Stimulated activated CD8-positive, alpha-beta memory T cell treated with anti-CD3 and anti-CD28 coated beads, Interleukin-4, amount 100 ng/mL, for 24 hours (primary cell): Measurements from ENCODE around the gene CEBPE.

Experiments
- DNase-seq: peaks from one replicate; pipeline ENCODE4 v3.0.0-alpha.2; 2020; ENCODE audit warnings: low read depth

CEBPE gene

DNA sequence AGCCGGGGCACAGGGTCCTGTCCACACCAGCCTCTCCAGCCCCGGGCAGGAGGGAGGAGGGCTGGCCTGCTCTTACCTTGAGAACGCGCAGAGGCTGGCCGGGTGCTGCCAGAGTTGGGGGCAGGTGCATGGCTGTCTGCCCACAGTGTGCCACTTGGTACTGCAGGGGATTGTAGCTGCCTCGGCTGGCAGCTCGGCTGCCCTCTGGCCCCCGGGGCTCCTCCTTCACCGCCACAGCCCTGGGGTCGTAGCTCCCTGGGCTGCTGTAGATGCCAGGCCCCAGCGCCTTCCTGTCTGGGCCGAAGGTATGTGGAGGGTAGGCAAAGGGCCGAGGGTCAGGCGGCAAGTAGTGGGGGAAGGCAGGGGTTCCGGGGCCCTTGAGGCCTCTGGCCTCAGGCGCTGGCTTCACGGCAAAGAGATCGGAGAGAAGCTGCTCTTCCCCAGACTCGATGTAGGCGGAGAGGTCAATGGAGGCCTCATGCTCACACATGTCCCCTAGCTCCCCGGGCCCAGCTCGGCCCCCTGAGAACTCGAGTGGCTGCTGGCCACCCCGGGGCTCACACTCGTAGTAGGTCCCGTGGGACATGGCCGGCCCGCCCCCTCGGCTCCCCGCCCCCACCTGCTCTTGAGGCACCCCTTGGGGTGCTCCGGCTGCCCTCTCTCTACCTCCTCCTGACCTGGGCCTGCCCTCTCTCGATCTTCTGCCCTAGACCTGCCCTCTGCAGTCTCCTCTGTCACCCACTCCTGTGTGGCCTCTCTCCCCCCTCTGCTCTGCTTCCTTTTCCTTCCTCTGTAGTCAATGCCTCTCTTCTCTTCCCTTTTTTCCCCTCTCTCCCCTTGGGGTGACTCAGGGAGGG, at the start of gene CEBPE:
Gene CEBPE, minus strand, starts transcription at position 750 of the 857 bp plus-strand sequence. Its CDS starts 164 bp downstream, at position 586.
- no peak for DNase-seq

DNA sequence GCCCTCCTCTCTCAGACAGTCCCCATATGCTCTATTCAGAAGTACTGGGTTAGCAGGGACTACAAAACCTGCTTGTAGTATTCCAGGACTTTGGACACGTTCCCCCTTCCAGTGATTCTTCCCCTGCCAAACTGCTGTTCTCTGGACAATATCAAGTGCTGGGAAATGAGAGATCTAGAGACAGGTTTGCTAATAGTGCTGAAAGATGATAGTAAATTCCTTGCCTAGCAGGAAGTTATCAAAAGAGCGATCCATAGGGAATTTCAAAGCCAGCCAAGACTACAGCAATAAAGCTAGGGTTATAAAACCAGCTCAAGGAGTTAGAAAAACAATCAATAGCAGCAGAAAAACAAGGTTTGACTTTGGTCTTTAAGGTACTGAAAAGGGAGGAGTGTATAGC, 49.2 kb upstream of the CEBPE start:
- no peak for DNase-seq

DNA sequence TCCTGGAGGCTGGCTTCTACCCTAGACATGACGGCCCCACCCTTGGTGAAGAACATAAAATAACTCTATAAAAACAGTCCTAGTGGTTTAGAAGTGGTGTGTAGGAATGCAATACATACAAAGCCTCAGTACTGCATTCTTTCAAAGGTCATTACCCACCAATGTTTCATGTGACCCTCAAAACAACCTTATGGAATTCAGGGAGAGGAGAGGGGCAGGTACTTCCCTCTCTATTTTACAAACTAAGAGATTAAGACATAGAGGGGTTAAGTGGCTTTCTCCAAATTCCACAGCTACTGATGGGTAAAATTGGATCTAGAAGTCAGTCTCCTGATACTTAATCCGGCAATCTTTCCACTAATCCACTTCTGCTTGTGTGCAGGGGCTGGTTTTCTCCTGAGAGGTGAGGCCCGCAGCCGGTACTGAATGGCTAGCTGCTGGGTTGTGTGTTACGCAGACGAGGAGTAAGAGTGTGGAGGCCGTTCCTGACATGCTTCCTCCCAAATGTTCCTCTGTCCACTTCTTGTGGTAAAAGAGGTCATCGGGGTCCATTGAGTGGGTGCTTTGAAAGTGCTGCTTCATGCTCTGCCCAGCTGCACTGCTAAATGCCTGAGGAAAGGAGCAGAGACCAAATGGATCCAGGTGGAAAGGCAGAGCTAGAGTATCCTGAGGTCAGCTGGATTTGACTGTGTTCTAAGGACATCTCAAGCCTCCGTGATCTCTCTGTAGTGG, 48.2 kb upstream of the CEBPE start:
- DNase-seq = no peak

DNA sequence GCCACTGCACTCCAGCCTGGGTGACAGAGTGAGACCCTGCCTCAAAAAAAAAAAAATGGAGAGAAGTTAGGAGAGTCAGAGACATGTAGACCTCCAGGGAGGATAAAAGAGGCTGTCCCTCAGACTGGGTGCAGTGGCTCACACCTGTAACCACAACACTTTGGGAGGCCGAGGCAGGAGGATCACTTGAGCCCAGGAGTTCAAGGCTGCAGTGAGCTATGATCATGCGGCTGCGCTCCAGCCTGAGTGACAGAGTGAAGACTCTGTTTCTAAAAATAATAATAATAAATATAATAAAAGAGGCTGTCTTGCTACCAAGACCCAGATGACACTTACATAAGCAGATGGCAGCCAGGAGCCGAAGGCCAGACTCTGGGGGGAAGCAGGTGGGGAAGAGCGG, 45.9 kb upstream of the CEBPE start:
- no peak for DNase-seq

DNA sequence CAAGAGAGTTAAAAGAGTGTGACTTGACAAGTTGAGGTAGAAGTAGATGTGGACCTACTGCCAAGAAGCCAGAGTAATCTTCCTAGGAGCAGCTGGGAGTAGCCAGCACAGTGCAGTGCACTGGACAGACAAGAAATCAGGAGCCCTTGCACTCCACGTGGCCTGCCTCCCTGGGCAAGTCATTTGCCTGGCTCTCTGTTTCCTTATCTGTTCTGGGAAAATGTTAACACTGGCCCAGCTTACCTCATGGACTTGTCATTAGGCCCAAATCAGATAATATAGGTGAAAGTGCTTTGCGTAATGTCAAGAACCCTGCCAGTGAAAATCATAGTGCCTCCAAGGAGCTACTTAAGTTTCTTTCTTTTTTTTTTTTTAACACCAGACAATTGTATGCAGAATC, 45.2 kb upstream of the CEBPE start:
- no peak for DNase-seq

DNA sequence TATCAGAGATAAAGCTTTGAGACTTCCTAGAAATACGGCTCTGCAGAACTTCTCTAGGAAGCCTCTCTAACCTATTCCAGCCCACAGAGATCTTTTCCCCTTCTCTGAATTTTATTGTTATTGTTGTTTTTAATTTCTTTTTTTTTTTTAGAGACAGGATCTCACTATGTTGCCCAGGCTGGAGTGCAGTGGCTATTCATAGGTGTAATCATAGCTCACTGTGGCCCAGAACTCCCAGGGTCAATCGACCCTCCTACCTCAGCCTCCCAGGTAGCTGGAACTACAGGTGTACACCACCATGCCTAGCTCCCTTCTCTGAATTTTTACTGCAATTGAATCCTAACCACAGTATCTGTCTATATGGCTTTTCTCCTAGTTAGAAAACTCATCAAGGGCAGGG, 44.8 kb upstream of the CEBPE start:
- no peak for DNase-seq

DNA sequence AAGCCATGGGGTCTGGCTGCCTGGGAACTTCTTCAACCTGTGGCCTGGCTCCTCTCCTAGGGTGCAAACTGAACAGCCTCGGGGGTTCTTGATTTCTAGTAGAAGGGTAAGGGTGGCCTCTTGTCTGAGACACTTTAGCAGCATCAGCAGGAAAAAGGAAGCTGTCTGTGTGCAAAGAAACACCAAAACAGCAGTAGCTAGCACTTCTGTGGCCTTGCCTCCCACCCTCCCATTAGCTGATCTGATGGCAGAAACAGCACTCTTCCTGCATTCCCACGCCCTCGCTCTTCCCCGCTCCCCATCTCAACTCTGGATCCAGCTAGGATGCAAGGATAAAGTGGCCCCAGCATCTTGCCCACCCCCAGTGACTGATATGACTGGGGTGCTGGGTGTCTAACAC, 43.7 kb upstream of the CEBPE start:
- no peak for DNase-seq

DNA sequence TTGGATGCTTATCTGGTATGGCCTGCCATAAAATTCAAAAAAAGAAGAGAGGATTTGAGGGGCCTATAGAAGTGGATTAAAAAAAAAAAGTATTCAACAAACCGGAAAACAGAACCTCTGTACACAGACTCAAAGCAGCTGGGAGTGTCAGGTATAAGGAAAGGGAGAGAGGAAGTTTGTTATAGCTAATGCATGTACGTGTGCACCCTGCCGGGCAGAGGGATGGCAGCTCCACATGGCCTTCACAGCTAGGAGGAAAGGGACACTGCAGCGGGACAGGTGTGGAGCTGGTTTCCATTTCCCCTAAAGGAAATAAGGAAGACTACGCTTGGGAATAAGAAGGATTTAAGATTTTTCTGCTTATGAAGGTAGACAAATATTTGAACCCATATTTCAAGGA, 43.0 kb upstream of the CEBPE start:
- no peak for DNase-seq

DNA sequence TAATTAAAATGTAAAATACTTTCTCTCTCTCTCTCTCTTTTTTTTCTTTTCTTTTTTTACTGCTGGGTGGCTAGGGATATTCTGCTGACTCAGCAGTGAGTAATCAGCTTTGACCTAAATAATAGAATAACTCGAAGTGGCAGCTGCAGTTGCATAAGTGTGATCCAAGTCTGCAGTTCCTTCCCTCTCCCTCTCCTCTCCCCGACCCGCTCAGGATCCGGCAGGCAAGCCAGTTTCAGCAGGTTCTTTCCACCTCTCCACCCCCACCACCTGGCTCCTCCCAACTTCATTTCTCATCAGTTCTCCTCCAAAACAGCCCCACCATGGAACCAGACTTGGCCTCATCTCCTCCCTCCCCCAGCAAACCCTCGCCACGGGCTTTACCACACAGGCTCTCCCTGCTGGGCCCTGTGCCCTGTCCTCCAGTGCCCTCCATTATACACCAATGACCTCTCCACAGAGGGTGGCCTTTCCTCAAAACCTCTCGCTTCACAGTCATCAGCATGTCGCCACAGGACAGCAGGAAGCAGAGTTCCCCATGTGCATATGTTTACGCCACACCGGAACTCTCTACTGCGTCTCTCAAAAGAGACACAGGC, 42.0 kb upstream of the CEBPE start:
- no peak for DNase-seq

DNA sequence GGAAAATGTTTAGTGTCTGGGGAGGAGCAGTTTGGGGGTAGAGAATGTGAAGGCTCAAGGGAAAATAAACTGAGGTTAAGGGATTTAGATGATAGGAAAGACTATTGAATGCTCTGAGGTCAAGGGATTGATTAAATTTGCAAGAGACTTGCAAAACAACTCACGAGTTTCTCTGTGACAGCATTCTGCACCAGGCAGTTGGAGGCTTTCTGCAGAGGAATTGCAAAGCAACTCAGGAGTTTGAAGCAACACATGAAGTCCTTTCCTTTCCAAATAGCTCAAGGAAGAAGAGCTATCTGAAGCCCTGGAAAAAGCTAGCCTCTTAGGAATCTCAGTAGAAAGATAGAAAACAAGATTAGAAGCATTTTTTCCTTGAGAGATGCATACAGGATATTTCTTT, 40.5 kb upstream of the CEBPE start:
- no peak for DNase-seq

DNA sequence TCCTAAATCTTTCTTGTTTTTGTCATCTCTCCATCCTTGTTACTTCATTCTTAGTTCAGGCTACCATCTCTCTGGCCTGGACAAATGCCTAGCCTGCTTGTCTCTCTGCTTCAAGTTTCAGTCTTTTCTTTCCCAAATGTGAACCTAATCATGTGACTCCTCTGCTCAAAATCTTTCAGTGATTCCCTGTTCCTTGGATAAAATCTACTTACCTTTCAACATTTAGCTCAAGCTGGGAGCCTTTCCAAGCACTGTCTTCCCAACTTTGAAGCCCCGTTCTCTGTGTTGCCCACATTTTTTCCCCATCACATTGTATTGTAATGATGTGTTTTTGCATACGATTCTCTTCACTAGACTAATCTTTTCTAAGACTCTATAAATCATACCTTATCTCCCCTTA, 39.7 kb upstream of the CEBPE start:
- no peak for DNase-seq

DNA sequence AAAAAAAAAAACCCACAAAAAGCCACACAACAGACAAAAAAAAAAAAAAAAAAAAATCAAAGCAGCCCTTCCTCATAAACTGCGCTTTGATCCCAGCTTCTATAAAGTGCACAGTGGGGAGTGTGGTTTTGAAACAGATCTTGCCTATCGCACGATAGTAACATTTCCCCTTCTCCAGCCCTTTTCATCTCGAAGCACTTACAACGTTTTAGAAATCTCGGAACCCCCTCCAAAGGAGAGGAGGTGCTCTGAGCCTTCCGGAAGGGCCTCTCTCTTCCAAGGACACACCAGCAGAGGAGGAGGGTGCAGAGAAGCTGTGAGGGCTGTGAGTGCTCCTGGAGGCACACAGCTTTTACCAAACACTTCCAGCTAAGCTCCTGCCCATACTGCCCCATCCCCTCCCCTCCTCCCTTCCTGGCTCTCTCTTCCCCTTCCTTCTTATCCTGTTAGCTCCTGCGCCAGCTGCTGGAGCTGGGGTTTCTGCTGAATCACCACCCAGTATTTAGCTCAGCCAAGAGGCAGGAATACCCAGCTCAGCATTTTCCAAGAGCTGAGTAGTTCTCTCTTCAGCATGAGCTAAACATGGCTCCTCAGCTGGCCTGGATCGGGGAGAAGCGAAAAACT, 36.0 kb upstream of the CEBPE start:
- DNase-seq = no peak

DNA sequence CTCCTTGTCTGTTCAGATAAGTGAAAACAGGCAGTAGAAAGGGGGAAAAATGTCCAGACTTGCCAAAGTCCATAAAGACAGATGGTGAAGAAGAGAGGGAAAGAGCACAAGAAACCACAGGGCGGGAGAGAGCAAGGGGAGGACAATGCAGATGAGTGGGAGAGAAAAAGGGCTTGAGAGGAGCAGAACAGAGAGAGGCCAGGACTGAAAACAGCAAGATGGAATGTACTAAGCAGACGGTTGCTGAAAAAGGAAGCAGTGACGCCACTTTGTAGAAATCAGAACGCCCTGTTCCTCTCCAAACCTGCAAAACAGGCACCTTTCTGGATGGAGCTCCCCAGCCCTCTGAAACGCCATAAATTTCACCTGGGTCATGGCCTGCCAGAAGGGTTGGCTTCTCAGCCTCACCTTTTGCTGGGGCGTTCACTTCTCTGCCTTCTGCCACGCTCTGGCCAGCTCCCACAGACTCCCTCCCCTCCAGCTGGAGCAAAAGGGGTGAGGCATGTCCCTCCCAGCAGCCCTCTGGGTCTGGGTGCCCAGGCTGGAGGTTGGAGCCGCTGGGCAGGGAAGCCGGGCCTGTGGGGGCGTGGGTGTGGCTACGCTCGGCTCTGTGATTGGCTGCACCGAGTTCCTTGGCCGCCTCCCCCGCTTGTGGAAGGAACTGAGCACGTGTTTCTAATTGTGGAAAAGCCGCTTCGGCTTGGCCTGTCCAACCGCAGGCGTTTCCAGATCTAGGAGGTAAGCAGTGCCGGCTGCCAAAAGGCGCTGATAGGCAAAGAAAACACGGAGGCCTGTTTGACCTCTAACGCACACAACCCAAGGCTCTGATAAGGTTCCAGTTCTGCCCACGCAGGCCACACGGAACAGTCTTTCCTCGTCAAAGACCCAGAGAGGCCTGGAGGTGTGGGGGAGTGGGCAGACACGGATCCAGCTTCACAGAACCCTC, 35.1 kb upstream of the CEBPE start:
- DNase-seq = no peak

DNA sequence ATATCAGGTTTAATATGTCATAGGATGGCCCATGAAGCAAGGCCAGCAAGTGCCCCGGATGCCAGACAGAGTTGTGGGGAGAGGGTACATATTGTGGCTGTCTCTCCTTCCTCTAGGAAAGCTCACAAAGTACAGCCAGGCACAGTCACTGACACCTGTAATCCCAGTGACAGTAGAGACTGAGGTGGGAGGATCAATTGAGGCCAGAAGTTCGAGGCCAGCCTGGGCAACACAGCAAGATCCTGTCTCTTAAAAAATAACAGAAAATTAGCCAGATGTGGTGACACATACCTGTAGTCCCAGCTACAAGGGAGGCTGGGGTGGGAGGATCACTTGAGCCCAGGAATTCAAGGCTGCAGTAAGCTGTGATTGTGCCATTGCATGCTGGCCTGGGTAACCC, 32.3 kb upstream of the CEBPE start:
- no peak for DNase-seq

DNA sequence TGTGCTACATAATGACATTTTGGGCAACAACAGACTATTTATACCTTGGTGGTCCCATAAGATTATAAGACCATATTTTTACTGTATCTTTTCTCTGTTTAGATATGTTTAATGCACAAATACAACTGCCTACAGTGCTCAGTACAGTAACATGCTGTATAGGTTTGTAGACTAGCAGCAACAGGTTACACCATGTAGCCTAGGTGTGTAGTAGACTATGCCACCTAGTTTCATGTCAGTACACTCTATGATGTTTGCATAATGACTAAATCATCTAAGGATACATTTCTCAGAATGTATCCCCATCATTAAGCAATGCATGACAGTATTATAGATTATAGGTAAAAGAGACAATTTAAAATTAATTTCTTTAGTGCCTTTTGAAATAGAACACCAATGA, 30.7 kb upstream of the CEBPE start:
- no peak for DNase-seq

DNA sequence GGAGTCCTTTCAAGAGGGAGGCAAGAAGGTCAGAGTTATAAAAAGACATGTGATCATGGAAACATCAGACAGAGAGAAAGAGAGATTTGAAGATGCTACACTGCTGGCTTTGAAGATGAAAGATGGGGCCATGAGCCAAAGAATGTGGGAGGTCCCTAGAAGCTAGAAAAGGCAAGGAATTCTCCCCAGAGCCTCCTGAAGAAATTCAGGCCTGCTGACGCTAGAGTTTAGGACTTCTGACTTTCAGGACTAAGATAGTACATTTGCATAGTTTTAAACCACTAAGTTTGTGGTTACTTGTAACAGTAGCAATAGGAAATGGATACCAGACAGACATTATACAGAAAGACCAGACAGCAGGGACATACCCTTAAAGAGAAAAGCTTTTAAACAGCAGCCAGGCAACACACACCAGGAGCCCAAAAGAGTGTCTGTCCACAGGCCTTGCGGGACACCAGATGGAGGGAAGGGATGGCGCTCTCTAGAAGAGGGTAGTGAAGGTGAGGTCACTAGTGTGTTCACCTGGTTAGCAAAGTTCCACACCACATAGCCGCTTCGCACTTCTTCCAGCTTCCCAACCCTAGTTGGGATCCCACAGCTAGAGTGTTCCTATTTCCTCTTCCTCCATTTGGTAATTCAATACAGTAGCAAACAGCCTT, 29.7 kb upstream of the CEBPE start:
- DNase-seq = no peak

DNA sequence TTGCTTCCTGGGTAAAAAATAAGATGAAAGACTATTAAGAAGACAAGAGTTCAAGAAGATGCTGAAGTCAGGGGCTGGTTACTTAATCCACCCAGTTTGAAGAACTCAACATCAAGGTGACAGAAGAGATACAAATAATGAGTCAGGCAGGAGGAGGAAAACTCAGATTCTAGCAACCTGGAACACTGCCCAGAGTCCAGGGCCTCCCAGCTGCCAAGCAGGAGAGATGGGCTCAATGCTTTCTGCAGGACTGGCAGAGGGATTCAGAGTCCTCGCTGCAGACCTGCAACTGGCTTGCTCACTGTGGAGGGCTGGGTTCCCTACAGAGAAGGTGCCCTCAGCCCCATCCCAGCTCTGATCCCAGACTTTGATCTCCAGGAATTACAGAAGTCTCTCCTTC, 28.6 kb upstream of the CEBPE start:
- no peak for DNase-seq

DNA sequence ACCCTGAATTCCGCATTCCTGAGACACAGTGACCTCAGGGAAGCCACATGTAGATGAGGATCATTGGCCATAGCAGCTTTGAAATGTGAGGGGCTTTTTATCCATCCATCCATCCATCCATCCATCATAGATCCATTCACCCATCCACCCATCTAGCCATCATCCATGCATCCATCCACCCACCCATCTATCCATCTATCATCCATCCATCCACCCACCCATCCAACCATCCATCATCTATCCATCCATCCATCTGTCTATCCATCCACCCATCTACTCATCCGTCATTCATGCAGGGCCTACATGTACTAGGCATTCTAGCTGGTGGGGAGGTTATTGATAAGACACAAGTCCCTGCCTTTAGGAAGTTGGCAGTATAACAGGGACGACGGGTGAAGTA, 27.9 kb upstream of the CEBPE start:
- no peak for DNase-seq

DNA sequence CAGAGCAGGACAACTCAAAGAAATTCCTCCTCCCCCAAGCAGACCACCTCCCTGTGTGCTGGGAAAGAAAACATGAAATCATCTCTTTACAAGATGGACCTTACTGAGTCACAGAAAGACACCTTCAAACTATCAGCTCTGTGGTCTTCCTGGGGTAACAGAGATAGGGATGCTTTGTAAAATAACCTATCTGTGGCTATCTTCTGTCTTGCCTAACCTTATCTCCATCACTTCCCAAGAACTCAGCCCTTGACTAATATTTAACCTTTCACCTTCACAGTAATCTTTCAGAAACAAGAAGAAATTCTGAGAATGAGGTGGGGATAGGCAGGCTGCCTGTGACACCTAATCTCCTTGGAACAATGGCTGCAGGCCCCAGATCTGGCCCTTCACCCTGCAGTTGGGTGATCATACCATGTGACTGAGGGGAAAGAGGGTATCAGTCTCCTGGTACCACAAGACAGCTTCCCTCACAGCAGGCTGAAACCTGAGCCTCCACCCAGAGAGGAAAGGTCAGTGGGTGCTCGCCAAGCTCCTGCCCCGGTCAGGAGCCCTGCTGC, 27.4 kb upstream of the CEBPE start:
- DNase-seq = no peak

DNA sequence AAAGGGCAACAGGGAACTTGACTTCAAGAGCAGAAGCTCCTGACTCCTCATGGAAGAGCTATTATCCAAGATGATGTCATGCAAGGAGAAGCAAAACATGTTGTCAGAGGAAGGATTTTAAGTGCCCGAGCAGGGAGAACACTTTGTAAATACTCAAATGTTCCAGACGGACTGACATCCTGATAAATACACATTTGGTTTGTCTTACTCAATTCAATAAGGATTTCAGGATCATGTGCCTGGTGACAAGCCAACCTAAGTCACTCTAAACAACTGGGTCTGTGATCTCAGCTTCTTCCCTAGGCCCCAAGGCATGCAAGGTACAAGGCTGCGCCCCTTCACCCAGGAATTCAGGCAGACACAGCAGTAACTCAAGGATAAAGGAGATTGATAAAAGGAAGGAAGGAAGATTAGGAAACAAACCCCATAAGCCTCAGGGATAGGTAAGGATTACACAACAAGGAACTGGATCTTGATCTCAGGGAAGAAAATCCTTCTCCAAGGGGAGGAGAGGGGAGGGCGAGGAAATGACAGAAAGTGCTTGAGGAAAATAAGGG, 26.8 kb upstream of the CEBPE start:
- DNase-seq = no peak
